Endothelial cell of umbilical vein (primary cell): ENCODE data around the gene MGAT5.

ENCODE experiments used
- EZH2 ChIP-seq: IDR thresholded peaks from 2 replicates; pipeline ENCODE4 v1.6.1; 2012; ENCODE audit warnings: borderline replicate concordance, low read depth, mild to moderate bottlenecking, moderate library complexity, low read length, inconsistent platforms; ENCODE audit not compliant: severe bottlenecking
- POLR2A ChIP-seq: IDR thresholded peaks from 2 replicates; pipeline ENCODE4 v1.6.1; 2012; ENCODE audit warnings: low read depth, mild to moderate bottlenecking, control low read depth, low read length
- POLR2AphosphoS5 ChIP-seq: IDR thresholded peaks from 2 replicates; pipeline ENCODE4 v1.6.1; 2012; ENCODE audit warnings: low read depth, mild to moderate bottlenecking, control low read depth, low read length, moderate library complexity; ENCODE audit not compliant: insufficient read depth
- TF ChIP-seq, protein P1 (sequence below), 2 donors: IDR thresholded peaks; 1 replicate in 1 of 2; 2 replicates in 1 of 2; pipeline ENCODE4 v1.5.1; 2011; ENCODE audit warnings: low read length in 2 of 2, mild to moderate bottlenecking in 2 of 2, moderate library complexity in 2 of 2, control low read depth in 1 of 2, inconsistent platforms in 1 of 2, low read depth in 1 of 2; ENCODE audit not compliant: insufficient read depth in 1 of 2; ENCODE audit errors: extremely low read depth in 1 of 2

GRCh38 chr2:134401789-134402188 is 147.9 kb downstream of the MGAT5 start:
- TF ChIP-seq EZH2 (no peak), POLR2A (no peak), POLR2AphosphoS5 (no peak)
- TF ChIP-seq, protein P1, sequence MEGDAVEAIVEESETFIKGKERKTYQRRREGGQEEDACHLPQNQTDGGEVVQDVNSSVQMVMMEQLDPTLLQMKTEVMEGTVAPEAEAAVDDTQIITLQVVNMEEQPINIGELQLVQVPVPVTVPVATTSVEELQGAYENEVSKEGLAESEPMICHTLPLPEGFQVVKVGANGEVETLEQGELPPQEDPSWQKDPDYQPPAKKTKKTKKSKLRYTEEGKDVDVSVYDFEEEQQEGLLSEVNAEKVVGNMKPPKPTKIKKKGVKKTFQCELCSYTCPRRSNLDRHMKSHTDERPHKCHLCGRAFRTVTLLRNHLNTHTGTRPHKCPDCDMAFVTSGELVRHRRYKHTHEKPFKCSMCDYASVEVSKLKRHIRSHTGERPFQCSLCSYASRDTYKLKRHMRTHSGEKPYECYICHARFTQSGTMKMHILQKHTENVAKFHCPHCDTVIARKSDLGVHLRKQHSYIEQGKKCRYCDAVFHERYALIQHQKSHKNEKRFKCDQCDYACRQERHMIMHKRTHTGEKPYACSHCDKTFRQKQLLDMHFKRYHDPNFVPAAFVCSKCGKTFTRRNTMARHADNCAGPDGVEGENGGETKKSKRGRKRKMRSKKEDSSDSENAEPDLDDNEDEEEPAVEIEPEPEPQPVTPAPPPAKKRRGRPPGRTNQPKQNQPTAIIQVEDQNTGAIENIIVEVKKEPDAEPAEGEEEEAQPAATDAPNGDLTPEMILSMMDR (IDR thresholded peaks at IDR 0.05; ENCODE audit: extremely low read depth in 1 of 2, insufficient read depth in 1 of 2, low read depth in 1 of 2, low read length in 2 of 2), result no peak
